GM23338 (cell line): ENCODE measurements around the gene ZBTB46. TPM values are rescaled to one million over a fixed set of nuclear protein-coding genes. Genes with fewer than 3 reads are reported as not detected.

ENCODE experiments used
- ATAC-seq: fragments of 200-7000 bp; cut with Tn5 transposase; 3 replicates; pipeline ENCODE4 v1.9.1; 2020
- DNase-seq: peaks from one replicate; pipeline ENCODE4 v3.0.0-alpha.2; 2015; ENCODE audit warnings: low spot score
- H2AFZ ChIP-seq: fragments of 200-600 bp; sonication (generic); 2 replicates; pipeline ENCODE4 v1.8.0; 2016; ENCODE audit warnings: antibody characterized with exemption, mild to moderate bottlenecking, moderate library complexity
- H3F3A ChIP-seq: fragments of 200-600 bp; sonication (generic); replicated peaks from 2 replicates; pipeline ENCODE4 v1.8.0; 2017; ENCODE audit warnings: antibody characterized with exemption, mixed run types, low read depth
- H3K27ac ChIP-seq: fragments of 200-600 bp; sonication (generic); 2 replicates; pipeline ENCODE4 v1.6.1; 2016; ENCODE audit warnings: low read depth
- H3K27me3 ChIP-seq: fragments of 200-600 bp; sonication (generic); 2 replicates; pipeline ENCODE4 v1.8.0; 2016; ENCODE audit warnings: mild to moderate bottlenecking, mixed run types, moderate library complexity; ENCODE audit not compliant: insufficient read depth
- H3K36me3 ChIP-seq: fragments of 200-600 bp; sonication (generic); 2 replicates; pipeline ENCODE4 v1.8.0; 2016; ENCODE audit warnings: mild to moderate bottlenecking; ENCODE audit not compliant: insufficient read depth
- H3K4me1 ChIP-seq: fragments of 200-600 bp; sonication (generic); 2 replicates; pipeline ENCODE4 v1.8.0; 2016; ENCODE audit warnings: mild to moderate bottlenecking, moderate library complexity; ENCODE audit not compliant: insufficient read depth
- H3K4me2 ChIP-seq: fragments of 200-600 bp; sonication (generic); 2 replicates; pipeline ENCODE4 v1.7.1; 2017; ENCODE audit warnings: mixed run types
- H3K4me3 ChIP-seq: fragments of 200-600 bp; sonication (generic); 2 replicates; pipeline ENCODE4 v1.6.1; 2016; ENCODE audit warnings: mixed run types
- H3K79me2 ChIP-seq: fragments of 200-600 bp; sonication (generic); replicated peaks from 2 replicates; pipeline ENCODE4 v1.8.0; 2017; ENCODE audit warnings: mild to moderate bottlenecking; ENCODE audit not compliant: insufficient read depth
- H3K9me2 ChIP-seq: fragments of 200-600 bp; sonication (generic); 2 replicates; pipeline ENCODE4 v1.8.0; 2017; ENCODE audit not compliant: insufficient read depth
- H4K20me1 ChIP-seq: fragments of 200-600 bp; sonication (generic); replicated peaks from 2 replicates; pipeline ENCODE4 v1.8.0; 2017; ENCODE audit warnings: mild to moderate bottlenecking; ENCODE audit not compliant: insufficient read depth
- H3K27ac Mint-ChIP-seq: 2 replicates; pipeline ENCODE4 v1.8.0; 2020; ENCODE audit warnings: inconsistent platforms, mild to moderate bottlenecking, moderate library complexity, mixed read lengths
- H3K27me3 Mint-ChIP-seq: 3 replicates; pipeline ENCODE4 v1.8.0; 2022; ENCODE audit warnings: low read depth, mild to moderate bottlenecking, moderate library complexity, mixed read lengths, inconsistent platforms; ENCODE audit not compliant: insufficient read depth, poor library complexity
- H3K36me3 Mint-ChIP-seq: 3 replicates; pipeline ENCODE4 v1.8.0; 2021; ENCODE audit warnings: low read depth, mild to moderate bottlenecking, inconsistent platforms, moderate library complexity, mixed read lengths
- H3K4me1 Mint-ChIP-seq: 3 replicates; pipeline ENCODE4 v1.8.0; 2020; ENCODE audit warnings: mild to moderate bottlenecking, inconsistent platforms, mixed read lengths
- H3K4me3 Mint-ChIP-seq: 3 replicates; pipeline ENCODE4 v1.8.0; 2021; ENCODE audit warnings: moderate library complexity, mild to moderate bottlenecking, inconsistent platforms, mixed read lengths
- H3K9me3 Mint-ChIP-seq: 3 replicates; pipeline ENCODE4 v1.8.0; 2020; ENCODE audit warnings: moderate library complexity, mild to moderate bottlenecking, inconsistent platforms, mixed read lengths
- CREB1 ChIP-seq: fragments of 250-450 bp; sonication (Bioruptor Pico); IDR thresholded peaks from 2 replicates; pipeline ENCODE4 v1.5.0; 2020; ENCODE audit warnings: low read depth, mild to moderate bottlenecking, moderate library complexity
- EZH2 ChIP-seq: fragments of 200-600 bp; sonication (generic); IDR thresholded peaks from one replicate; pipeline ENCODE4 v1.8.0; 2017; ENCODE audit warnings: antibody characterized with exemption, mild to moderate bottlenecking, low read depth; ENCODE audit not compliant: unreplicated experiment
- EZH2phosphoT487 ChIP-seq: fragments of 200-600 bp; sonication (generic); IDR thresholded peaks from one replicate; pipeline ENCODE4 v1.8.1; 2018; ENCODE audit warnings: antibody characterized with exemption; ENCODE audit not compliant: unreplicated experiment
- JUNB ChIP-seq: IDR thresholded peaks from one replicate; pipeline ENCODE4 v1.6.1; 2016; ENCODE audit warnings: antibody characterized with exemption; ENCODE audit not compliant: unreplicated experiment
- NANOG ChIP-seq: IDR thresholded peaks from 2 replicates; pipeline ENCODE4 v1.6.1; 2016; ENCODE audit warnings: antibody characterized with exemption, borderline replicate concordance
- POLR2AphosphoS5 ChIP-seq: IDR thresholded peaks from 2 replicates; pipeline ENCODE4 v1.6.1; 2016; ENCODE audit warnings: antibody characterized with exemption, low read depth
- STAT1 ChIP-seq: IDR thresholded peaks from one replicate; pipeline ENCODE4 v1.6.1; 2016; ENCODE audit warnings: antibody characterized with exemption; ENCODE audit not compliant: unreplicated experiment
- ZNF114 ChIP-seq: fragments of 250-450 bp; sonication (Bioruptor Pico); IDR thresholded peaks from 2 replicates; pipeline ENCODE4 v1.5.0; 2020; ENCODE audit warnings: mild to moderate bottlenecking, moderate library complexity
- polyA plus RNA-seq: library from polyadenylated mRNA; unstranded; fragments of >200 nt; fragmentation: Nextera tagmentation; extraction: Ambion mirVana; gene quantifications from 2 replicates; pipeline ENCODE4 v1.2.1, GENCODE V29; 2016
- total RNA-seq: library from RNA; depleted of rRNA; stranded (reverse); fragments of >200 nt; shearing (Covaris generic); gene quantifications from 2 replicates; pipeline ENCODE4 v1.2.3, GENCODE V29; 2014
- TF ChIP-seq, protein P1 (sequence below), 2 experiments: fragments of 200-600 bp in 1 of 2; sonication (generic) in 1 of 2; conservative IDR thresholded peaks; 2 replicates each; pipeline versions ENCODE4 v1.5.1 to v1.6.1; 2016 to 2017; ENCODE audit warnings: antibody characterized with exemption in 2 of 2, low read depth in 2 of 2, mild to moderate bottlenecking in 2 of 2, moderate library complexity in 1 of 2
- TF ChIP-seq, protein P2 (sequence below): IDR thresholded peaks from 2 replicates; pipeline ENCODE4 v1.6.1; 2016; ENCODE audit warnings: antibody characterized with exemption
- TF ChIP-seq, protein P3 (sequence below): IDR thresholded peaks from one replicate; pipeline ENCODE4 v1.6.1; 2018; ENCODE audit warnings: antibody characterized with exemption; ENCODE audit not compliant: unreplicated experiment

ZBTB46 gene
- total and polyA plus RNA-seq, 2 experiments from 2014 or later, result 3.2 to 26.9 TPM

DNA sequence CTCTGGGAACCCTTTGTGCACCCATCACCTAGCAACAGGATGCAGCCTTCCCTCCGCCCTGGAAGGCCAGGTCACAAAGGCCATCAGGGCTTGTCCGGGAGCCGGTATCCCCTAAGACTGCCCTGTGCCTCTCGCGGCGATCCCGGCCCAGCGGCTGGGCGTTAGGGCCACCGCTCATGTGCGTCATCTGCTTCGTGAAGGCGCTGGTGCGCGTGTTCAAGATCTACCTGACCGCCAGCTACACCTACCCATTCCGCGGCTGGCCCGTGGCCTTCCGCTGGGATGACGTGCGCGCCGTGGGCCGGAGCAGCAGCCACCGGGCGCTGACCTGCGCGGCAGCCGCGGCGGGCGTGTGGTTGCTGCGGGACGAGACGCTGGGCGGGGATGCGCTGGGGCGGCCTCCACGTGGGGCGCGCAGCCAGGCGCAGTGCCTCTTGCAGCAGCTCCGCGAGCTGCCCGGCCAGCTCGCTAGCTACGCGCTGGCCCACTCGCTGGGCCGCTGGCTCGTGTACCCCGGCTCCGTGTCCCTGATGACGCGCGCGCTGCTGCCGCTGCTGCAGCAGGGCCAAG lies 30.4 kb upstream of the ZBTB46 start, which contains the start of gene ABHD16B (continued):
- TF ChIP-seq, protein P1, sequence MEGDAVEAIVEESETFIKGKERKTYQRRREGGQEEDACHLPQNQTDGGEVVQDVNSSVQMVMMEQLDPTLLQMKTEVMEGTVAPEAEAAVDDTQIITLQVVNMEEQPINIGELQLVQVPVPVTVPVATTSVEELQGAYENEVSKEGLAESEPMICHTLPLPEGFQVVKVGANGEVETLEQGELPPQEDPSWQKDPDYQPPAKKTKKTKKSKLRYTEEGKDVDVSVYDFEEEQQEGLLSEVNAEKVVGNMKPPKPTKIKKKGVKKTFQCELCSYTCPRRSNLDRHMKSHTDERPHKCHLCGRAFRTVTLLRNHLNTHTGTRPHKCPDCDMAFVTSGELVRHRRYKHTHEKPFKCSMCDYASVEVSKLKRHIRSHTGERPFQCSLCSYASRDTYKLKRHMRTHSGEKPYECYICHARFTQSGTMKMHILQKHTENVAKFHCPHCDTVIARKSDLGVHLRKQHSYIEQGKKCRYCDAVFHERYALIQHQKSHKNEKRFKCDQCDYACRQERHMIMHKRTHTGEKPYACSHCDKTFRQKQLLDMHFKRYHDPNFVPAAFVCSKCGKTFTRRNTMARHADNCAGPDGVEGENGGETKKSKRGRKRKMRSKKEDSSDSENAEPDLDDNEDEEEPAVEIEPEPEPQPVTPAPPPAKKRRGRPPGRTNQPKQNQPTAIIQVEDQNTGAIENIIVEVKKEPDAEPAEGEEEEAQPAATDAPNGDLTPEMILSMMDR (conservative IDR thresholded peaks at IDR 0.05; ENCODE audit: low read depth in 2 of 2), result no peak
- TF ChIP-seq JUNB (no peak), STAT1 (no peak), POLR2AphosphoS5 (no peak), NANOG (no peak), ZNF114 (CRISPR knock-in tag) (no peak), EZH2 (no peak), CREB1 (CRISPR knock-in tag) (no peak), EZH2phosphoT487 (no peak)
- TF ChIP-seq, protein P2, sequence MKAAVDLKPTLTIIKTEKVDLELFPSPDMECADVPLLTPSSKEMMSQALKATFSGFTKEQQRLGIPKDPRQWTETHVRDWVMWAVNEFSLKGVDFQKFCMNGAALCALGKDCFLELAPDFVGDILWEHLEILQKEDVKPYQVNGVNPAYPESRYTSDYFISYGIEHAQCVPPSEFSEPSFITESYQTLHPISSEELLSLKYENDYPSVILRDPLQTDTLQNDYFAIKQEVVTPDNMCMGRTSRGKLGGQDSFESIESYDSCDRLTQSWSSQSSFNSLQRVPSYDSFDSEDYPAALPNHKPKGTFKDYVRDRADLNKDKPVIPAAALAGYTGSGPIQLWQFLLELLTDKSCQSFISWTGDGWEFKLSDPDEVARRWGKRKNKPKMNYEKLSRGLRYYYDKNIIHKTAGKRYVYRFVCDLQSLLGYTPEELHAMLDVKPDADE, result no peak

DNA sequence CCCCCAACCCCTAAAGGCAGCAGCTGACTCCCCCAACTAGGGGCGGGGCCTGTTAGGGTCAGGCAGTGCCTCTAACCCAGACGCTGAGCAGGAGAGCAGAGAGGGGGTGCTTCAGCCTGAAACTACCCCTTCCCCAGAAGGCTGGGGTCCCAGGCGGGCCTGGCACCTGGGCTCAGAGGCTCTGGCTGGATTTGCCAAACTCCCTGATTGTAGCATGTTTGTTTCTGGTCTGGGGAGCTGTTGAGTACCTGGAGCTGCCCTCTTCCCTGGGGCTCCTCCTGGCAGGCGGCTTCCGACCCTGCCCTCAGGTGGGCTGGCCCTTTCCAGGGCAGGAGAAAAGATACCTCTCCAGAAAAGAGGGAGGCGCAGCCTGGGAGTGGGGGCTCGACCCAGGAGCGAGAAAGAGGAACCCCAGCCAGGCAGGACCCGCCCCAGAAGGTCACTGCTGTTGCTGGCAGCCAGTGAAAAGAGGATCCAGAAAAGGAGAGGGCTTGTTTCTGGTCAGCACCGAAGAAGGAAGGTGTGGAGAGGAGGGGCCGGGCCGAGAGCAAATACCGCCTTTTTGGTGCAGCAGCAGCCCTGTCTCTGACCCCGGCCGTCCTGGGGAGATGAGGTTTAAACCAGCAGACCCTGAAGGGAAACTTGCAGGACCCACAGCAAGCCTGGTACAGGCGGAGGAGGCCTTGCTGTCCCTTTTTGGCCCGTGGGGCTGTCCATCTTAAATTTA lies 29.4 kb upstream of the ZBTB46 start:
- Histone ChIP-seq H2AFZ (no peak overlapping the region), H3K27ac (0 out of 2 replicates have a peak overlapping the region, but pooled peaks have one; percentile 59), H4K20me1 (no peaks in the 10 kb centered on the region), H3F3A (peaks cover 27% of the 10 kb centered on the region), H3K36me3 (no peaks in the 10 kb centered on the region), H3K4me3 (no peak overlapping the region), H3K27me3 (no peaks in the 10 kb centered on the region), H3K4me2 (peak overlapping the region; percentile 55; the same call in 1 of the 2 replicates), H3K79me2 (peaks cover 8% of the 10 kb centered on the region), H3K9me2 (no peaks in the 10 kb centered on the region), H3K4me1 (peaks cover 46% of the 10 kb centered on the region)
- Mint-ChIP-seq H3K36me3 (peaks cover 7% of the 10 kb centered on the region), H3K9me3 (no peaks in the 10 kb centered on the region), H3K4me3 (peak overlapping the region; percentile 40; the same call in 2 of the 3 replicates), H3K27ac (peak overlapping the region; percentile 84; the same call in 1 of the 2 replicates), H3K27me3 (peaks cover 33% of the 10 kb centered on the region), H3K4me1 (peaks cover 59% of the 10 kb centered on the region)
- DNase-seq (no peak), ATAC-seq (peak; percentile 0; the same call in 2 of the 3 replicates)
- TF ChIP-seq CREB1 (CRISPR knock-in tag) (no peak), EZH2 (no peak), JUNB (no peak), EZH2phosphoT487 (no peak), STAT1 (no peak)
- TF ChIP-seq, protein P3, sequence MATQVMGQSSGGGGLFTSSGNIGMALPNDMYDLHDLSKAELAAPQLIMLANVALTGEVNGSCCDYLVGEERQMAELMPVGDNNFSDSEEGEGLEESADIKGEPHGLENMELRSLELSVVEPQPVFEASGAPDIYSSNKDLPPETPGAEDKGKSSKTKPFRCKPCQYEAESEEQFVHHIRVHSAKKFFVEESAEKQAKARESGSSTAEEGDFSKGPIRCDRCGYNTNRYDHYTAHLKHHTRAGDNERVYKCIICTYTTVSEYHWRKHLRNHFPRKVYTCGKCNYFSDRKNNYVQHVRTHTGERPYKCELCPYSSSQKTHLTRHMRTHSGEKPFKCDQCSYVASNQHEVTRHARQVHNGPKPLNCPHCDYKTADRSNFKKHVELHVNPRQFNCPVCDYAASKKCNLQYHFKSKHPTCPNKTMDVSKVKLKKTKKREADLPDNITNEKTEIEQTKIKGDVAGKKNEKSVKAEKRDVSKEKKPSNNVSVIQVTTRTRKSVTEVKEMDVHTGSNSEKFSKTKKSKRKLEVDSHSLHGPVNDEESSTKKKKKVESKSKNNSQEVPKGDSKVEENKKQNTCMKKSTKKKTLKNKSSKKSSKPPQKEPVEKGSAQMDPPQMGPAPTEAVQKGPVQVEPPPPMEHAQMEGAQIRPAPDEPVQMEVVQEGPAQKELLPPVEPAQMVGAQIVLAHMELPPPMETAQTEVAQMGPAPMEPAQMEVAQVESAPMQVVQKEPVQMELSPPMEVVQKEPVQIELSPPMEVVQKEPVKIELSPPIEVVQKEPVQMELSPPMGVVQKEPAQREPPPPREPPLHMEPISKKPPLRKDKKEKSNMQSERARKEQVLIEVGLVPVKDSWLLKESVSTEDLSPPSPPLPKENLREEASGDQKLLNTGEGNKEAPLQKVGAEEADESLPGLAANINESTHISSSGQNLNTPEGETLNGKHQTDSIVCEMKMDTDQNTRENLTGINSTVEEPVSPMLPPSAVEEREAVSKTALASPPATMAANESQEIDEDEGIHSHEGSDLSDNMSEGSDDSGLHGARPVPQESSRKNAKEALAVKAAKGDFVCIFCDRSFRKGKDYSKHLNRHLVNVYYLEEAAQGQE, result no peak
- TF ChIP-seq, protein P2, result no peak
- TF ChIP-seq, protein P1 (conservative IDR thresholded peaks at IDR 0.05; ENCODE audit: low read depth in 2 of 2), result no peak
